DMS53 treated with DMSO at 0.1 percent for 48 hours (cell line): ENCODE data around the gene CDK11B.
"Not testable (repeated sequence)": the region's sequence is repeated elsewhere in the genome, so short reads cannot be mapped to it uniquely, and the experiment has no call there.

Source experiments
- DNase-seq: peaks from one replicate; lab custom pipeline; 2025; ENCODE audit not compliant: unreplicated experiment; lab: John Stamatoyannopoulos, UW

Gene CDK11B

DNA sequence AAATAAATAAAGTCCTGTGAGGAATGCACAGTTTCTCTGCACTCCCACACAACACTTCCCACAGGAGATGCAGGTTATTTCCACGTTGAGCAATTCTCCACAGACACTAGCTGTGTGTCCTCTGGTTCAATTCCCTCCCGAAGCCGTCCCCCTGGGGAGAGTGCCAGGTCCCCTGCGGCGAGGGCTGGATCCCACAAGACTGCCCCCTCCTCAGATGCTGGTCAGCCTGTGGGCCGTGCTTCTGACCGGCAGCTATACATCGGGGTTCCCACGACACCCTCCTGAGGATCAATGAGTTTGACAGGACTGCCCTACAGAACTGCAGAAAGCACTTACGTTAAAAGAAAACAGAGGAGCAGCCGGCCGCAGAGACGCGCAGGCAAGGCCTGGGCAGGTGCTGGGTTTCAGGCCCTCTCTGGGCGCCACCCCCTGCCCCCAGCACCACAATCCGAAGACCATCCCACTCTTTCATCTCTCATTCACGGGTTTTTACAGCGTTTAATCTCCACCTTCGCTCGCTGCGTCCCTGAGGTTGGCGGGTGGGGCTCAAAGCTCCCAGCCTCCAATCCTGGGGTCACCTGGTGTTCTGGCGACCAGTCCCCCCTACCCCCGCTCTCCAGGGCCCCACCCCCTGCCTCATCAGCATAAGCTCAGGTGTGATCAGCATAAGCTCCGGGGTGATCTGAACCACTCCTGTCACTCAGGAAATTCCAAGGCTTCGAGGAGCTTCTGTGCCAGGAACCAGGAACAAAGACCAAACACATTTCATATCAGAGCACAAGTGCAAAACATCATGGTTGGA, 24.5 kb upstream of the CDK11B start:
- no peak for DNase-seq

DNA sequence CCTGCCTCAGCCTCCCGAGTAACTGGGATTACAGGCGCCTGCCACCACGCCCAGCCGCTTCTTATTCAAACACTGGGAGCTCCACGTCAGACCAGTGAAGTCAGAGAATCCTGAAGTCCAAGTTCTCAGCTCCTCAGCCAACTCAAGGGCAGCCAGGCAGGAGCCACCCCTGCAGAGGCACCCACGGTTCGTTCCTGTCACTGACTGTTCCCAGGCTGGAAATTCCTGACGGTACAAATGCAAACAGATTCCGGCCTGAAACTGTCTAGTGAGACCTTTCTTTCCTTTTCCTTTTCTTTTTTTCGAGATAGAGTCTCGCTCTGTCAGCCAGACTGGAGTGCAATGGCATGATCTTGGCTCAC, 22.1 kb upstream of the CDK11B start:
- DNase-seq, result no peak

DNA sequence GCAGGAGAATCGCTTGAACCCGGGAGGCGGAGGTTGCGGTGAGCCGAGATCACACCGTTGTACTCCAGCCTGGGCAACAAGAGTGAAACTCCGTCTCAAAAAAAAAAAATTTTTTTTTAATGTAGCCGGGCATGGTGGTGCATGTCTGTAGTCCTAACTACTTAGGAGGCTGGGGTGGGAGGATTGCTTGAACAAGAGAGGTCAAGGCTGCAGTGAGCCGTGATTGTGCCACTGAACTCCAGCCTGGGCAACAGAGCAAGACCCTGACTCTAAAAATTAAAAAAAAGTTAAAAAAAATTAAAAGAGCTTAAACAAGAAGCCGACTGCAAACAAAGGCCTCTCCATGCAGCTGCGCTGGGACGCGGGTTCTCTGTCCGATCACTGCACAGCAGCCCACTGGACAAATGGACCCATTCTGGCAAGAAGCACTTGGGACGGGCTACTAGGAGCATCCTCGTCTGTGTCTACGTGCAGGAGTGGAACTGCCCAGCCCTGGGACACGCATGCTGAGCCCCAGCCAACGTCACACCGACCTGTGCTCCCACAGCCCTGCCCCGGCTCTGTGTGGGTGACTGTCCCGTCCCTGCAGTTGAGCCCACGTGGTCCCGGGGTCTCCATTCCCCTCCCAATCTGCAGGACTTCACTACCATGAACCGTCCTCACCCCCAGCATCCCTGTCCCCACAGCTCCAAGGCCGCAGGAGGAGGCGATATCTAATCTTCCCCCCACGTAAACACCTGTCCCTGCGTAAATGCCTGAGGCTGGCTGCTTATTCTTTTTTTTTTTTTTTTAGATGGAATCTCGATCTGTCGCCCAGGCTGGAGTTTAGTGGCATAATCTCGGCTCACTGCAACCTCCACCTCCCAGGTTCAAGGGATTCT, 21.5 kb upstream of the CDK11B start:
- no peak for DNase-seq

DNA sequence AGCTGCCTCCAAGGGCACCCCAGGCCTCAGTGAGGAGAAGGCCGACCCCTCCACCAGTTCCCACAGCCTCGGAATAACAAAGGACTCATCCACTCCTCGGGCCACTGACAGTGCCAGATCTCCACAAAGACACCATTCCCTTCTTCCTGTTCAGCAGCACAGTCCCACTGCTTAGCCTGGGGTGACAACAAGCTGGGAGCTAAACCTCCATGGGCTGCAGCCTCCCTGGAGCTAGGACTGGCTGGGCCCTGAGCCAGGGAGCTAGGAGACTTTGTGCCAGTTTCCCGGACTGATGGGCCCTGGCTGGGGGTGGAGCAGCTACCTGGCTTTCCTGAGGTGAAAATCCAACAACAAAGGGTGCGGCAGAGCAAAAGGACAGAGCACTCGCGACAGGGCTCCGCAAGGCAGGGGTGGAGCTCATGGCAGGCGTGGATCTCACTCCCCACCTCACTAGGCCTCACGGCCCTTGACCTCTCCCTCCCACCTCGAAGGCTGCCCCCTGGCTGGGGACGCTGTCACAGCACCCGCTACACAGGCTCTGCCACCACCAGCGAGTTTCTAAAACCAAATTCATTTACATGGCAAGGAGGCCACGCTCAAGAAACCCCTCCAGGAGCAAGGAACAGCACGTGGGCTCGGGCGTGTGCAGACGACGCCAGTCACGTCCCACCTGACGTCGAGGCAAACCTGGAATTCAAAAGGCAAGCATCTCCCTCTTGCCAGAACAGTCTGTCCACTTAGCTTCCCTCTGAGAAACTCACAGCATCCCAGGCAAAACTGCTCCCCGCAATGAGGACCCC, 20.0 kb upstream of the CDK11B start:
- DNase-seq, result no peak

DNA sequence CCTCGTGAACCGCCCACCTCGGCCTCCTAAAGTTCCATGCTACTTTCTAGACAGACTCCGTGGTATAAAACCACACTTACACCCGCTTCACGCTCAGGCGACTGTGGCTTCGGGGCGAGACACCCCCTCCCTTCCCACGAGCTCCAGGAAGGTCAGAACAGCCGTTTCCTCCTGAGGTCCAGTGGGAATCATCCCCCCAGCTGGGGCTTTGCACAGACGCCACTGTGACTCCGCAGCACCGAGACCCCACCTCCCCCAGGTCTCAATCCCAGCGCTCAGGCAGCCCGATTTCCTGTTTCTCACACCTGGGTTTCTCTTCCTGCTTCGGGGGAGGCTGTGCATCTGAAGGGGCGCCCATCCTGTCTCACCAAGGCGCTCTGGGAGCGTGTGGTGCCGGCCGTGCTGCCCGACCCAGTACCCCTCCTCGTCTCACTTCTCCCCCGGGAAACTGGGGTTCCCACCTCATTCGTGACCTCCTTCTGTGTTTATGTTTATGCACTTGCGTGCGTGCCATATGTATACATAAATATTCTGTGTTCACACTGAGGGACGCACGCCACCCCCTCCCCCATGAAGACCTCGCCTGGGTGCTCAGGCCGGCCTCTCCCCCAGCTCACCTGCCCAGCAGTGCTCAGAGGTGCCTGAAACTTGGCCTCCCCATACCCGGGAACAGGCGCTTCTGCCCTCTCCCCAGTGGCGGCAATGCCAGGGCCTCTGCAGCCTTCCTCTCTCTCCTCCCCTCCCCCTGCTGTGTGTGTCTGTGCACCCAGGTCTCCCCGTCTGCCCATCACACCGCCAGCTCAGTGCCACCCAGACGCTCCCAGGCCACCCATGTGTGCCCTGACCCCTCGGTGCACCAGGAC, 19.1 kb upstream of the CDK11B start:
- no peak for DNase-seq

DNA sequence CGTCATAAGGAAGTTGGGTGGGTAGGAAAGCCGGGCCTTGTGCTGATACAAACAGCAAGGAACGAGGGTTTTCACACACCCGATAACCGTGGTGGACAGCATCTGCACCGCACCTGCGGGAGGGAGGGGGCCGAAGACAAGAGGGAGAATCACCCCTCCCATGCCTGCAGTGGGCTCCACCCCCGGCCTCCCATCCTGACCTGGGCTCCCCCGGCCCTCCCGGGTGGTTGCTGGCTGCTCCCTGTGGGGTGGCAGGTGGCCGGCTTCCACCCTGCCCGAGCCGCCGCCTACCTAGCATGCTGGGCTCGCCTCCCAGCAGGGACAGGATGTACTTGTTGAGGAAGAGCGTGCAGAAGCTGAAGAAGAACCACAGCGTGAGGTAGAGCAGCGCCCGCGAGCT, 17.3 kb upstream of the CDK11B start:
- not testable (repeated sequence) for DNase-seq

DNA sequence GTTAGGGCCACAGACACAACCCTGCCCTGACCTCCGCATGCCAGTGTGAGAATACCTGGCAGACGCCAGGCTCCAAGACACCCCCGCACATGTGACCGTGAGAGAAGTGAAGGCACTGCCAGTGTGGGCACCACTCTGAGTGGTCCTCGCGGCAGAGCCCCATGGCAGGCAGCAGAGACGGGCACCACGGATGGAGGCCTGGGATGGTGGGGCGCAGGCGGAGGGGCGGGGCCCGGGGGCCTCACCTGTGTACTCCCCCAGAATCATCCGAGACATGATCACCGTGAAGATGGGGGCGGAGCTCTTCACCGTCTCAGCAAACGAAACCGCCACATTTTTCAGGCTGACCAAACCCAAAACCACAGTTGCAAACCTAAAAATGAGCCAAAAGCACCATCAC, 16.4 kb upstream of the CDK11B start:
- DNase-seq, result not testable (repeated sequence)

DNA sequence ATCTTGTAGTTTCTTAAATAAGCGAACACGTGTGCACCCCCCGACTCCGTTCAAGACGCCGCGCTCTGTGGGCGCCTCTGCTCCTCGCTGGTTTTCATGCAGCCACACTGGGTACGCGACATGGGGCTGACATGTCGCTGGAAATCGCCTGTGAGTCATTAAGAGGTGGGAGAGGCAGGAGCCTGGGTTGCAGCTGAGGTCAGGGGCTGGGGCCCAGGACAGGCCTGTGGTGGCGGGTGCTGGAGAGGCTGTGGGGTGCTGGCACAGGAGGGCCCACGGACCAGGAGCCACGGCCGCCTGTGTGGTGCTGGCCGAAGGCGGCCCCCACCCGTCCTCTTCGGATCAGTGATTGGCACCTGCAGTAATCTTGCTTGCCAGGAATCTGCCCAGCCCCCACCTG, 16.0 kb upstream of the CDK11B start:
- not testable (repeated sequence) for DNase-seq

DNA sequence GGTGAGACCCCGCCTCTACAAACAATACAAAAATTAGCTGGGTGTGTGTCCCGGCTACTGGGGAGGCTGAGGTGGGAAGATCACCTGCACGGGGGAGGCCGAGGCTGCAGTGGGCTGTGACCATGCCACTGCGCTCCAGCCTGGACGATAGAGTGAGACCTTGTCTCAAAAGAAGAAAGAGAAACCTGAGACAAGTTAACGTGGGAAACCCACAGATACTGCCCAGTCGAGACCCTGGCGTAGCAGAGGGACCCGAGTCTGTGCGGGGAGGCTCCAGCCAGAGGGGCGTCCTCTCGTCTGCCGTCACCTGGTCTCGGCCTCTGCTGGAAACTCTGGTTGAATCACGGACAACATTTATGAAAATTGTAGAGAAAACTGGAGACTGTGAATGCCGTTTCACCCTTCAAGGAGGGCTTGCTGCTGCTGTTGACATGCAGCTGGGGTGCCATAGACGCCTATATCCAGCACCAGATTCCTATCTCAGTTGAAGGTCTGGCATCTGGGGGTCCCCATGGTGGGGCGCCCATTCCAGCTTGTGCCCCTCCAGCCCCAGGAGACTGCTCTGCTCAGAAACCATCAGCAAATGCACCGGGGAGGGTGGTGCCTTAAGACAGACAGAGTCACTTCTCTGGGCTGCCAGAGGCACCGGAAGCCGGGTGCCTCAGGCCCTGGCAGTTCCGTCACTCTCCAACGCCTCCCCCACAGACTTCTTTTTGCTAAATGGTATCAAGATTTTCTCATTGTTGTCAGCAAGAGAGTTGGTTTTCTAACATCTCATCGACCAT, 13.6 kb upstream of the CDK11B start:
- DNase-seq, result no peak

DNA sequence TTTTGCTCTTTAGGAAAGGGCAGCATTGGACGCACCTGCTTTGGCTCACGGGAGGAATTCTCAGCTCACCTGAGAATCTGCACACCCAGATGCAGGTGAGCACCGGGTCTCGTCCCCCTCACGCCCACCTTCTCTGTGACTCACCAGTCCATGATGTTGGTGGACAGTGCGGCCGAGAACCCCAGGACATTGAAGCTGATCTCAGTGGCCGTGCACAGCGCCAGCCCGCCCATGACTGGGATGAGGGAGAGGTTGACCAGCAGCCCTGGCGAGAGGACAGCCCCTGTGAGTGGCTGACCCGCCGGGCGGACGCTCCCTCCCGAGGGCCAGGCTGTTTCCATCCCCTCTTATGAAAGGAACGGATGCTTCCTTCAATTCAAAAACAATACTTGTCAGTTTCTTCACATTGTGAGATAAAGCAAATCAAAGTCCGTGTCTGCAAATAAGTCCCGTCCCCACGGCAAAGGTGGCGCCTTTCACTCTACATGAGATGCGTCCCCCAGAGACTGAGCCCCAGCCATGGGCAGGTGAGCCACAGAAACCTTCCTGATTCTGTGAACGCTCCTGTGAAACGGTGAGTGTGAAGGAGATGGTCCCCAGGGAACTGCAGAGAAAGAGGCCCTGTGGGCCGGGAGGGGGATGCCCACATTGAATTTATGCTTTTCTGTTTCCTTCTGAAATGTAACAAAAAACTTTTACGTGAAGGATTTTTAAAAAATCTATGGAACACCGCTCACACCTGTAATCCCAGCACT, 12.7 kb upstream of the CDK11B start:
- DNase-seq, result no peak

DNA sequence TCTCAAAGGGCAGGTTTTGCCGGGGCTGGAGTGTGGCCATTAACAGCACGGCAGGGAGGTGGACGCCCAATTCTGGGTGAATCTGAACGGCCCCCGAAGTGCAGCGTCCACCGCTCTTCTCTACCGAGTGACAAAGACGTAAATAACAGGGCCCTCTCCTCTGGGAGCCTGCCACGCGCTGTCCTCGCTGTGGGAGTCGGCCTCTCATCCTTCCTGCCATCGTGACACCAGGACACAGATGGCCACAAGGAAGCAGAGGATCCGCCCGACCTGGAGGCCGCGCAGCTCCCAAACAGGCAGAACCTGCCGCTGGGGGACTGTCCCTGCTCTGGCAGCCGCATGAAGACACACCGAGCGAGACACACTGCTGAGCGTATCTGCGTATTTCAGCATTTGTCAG, 12.1 kb upstream of the CDK11B start:
- DNase-seq, result no peak

DNA sequence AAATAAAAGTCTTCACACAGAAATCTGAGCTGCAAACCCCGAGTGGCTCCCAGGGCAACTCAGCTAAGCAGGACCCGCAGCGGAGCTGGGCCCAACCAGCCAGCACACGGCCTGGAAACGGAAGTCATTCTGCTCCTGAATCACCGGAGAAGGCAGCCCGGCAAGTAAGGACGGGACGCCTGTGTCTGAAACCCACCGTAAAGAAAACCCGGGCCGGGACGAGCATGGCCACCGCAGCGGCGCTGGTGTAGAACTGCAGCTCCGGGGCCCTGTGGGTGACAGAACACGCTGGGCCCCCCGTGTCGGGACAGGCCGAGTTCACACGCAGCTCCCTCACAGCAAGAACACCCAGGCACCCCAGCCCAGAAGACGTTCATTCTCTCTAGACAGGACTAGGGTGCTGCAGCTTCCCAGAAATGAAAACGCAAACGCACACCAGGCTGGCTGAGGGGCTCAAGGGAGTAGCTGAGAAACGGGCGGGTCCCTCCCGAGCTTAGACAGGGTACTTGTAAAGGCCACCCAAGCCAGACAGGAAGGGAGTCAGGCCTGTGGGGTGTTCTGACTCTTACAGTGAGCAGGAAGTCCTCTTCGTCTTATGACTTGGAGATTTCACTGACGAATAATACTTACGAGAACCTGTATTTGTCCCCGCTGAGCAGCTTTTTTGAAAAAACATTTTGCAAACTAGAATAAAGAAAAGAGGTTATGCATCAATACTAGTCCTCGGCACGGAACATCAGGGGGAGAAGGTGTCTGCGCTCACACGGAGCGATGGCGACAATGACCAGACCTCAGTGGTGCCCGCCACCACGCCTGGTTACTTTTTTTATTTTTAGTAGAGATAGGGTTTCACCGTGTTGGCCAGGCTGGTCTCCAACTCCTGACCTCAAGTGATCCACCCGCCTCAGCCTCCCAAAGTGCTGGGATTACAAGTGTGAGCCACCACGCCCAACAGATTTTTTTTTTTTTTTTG, 10.9 kb upstream of the CDK11B start:
- DNase-seq, result no peak

DNA sequence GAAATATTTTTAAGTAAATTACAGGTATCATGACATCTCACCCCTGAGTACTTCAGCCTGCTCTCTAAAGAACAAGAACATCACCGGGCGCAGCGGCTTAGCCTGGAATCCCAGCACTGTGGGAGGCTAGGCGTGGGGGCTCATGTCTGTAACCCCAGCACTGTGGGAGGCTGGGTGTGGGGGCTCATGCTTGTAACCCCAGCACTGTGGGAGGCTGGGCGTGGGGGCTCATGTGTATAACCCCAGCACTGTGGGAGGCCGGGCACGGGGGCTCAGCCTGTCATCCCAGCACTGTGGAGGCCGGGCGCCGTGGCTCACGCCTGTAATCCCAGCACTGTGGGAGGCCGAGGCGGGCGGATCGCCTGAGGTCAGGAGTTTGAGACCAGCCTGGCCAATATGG, 7.7 kb upstream of the CDK11B start:
- no peak for DNase-seq

DNA sequence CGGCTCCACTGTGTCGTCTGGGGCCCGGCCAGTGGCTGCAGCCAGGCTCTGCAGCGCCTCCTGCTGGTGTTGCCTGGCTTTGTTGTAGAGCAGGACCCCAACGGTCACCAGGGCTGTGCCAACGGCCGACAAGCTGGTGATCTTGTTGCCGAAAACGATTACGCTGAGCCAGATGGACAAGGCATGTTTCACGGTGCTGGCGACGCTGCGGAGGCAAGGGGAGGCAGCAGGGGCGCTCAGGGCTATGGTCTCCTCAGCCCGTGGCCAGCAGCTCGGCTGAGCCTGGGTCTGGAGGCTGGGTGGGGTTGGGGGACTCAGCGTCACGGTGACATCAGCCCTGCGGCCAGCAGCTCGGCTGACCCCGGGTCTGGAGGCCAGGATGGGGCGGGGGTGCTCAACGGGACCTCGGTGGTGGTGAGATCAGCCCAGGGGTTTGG, 7.0 kb upstream of the CDK11B start:
- DNase-seq, result no peak

DNA sequence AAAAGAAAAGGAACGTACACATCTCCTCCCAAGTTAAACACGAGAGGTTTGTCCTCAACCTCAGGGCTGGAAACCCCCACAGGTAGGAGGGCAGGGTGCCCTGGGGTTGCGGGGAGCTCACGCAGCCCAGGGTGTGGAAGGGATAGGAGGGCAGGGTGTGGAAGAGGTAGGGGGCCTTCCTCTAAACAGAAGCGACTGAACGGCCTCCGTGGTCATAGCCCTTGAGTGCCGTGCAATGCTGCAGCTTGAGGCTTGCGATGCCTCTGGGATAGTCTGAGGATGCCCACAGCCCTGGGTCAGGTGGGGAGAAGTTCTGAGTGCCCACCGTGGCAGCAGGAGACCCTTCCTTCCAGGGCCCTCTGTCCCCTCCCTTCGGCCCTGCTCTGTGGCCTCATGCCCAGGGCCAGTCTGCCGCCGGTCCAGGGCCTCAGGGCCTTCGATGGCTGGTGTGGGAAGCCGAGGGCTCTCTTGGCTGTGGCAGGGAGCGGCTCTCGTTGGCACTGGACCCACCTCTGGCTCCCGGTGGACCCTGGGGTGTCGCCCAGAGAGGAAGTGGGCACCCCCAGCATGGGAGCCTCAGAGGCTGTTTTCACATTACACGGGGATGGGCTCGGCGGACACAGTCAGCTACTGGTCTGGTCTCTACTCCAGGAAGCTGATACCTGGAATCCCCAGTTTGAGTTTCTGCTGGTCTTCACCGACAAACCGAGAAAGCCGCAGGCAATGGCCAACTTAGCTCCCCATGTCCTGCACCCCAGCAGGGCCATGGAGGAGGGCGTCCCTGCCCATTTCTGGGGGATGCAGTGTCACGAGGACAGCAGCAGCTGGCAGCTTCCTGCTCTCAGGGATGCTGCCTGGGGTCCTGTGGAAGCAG, 6.4 kb upstream of the CDK11B start:
- no peak for DNase-seq

DNA sequence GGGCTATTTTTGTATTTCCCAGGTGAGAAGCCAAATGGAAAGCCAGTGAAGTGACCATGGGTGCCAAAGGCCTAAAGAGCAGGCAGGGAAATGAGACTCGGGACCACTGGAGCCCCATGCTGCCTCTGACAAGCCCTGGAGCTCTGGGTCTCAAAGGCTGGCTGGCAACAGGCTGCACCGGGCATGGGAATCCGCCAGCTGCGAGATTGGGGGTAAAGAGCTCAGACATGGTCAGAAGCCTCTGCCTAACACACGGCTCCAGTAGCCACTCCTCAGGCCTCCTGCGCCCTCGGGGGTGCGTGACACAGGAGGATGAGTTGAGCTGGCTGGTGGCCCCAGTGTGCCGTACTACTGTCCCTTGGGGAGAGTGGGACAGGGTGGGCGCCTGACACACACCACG, 5.5 kb upstream of the CDK11B start:
- DNase-seq, result not testable (repeated sequence)
